Smooth muscle cell of the brain vasculature (primary cell): Measurements from ENCODE around the gene ZXDC.

Experiments
- DNase-seq: peaks from one replicate; pipeline ENCODE4 v3.0.0-alpha.2; 2012; ENCODE audit warnings: low read depth, low spot score

ZXDC gene

DNA sequence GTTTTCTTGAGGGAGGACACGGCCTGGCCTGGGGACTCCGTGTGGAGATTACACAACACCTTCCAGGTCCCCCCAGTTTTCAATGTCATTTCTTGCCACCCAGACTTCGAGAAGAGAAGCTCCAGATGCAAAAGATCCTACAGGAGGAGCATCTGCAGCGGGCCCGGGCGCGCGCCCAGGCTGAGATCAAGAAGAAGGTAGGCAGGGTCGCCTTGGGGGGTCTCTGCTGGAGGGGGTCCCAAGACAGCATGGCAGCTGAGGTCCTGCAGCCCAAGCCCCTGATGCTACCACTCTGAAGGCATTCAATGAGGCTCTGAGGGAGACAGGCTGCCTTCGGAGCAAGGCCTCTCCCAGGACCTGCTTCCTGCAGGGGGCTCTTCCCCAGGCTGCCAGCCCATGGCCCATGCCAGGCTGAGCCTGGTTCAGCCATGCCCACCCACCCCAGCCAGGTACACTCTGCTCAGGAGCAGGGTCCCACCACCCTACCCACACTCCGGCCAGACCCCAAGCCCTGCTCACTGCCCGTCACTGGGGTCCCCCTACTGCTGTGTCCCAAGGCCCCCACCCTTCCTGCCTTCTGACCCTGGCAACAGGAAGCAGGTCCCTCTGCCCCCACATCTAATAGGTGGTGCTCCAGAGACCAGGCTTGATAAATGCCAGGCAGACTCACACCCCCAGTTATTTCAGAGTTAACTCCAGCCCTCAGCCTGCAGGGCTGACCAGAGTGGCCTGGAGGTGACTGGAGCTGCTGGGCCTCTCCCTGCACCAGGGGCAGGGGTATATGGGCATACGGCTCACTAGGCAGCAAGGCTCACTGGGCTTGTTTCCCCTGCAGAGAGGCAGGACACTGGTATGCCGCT lies 40.0 kb downstream of the ZXDC start:
- no peak for DNase-seq

DNA sequence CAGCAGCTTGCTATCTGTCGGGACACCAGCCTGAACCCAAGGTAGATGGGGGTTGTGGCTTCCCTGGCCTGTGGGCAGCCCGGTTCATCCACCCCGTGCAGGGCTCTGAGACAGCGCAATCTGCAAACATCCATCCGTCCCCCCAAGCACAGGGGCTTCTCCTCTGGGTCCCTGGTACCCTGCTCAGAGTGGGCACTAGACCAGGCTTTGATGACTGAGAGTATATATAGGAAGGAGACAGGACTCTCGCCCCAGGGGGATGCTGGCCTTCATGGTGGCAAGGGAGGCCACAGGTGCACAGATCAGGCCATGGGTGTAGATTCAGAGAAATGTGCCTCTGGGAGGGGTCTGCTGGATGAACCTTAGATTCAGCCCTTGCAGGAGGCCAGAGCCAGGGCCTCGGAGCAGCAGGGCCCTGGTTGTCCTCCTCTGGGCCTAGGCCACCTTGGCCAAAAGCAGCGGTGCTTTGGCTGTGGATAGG lies 40.7 kb downstream of the ZXDC start:
- no peak for DNase-seq

DNA sequence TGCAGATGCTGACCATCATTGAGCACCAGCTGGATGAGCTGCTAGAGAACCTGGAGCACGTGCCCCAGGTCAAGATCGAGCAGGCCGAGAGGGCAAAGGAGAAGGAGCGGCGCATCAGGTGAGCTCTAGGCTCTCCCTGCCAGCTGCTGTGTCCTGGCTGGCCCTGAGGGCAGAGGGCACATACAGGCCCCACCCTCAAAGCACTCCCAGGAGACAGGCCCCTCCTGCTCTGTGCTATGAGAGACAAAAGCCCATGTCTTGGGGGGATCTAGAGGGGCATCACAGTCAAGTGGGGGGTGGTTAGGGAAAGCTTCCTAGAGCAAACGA lies 41.5 kb downstream of the ZXDC start:
- no peak for DNase-seq

DNA sequence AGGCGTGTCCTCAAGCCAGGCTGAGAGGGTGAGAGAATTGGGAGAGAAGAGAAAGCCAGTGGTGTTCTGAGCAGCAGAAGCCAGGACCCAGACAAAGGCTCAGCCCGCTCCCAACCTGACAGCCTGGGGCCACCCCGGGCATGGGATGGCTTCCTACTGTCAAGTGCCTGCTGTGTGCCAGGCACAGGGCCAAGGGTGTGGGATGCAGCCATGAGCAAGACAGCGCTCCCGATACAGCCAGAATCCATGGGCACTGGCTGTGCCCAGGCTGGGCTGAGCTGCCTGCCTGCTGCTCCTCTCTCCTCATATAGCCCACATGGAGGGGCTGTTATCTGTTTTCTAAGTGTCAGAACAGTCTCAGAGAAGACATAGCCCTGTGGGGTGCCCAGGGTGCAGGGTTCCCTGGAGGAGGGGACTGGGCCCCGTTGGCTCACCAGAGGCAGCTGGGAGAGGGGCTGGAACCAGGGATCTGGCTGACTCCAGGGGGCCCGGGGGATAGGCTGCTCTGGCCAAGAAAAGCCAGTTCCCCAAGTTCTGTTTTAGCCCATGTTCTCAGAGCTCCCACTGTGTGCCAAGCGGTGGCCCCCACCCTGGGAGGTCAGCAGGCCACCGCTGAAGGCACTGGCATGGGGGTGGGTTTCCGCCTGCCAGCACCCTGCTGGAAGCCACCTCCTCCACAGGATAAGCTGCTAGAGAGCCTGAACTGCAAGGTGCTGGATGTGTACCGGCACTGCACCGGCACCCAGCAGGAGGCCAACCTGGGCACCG lies 42.0 kb downstream of the ZXDC start:
- no peak for DNase-seq

DNA sequence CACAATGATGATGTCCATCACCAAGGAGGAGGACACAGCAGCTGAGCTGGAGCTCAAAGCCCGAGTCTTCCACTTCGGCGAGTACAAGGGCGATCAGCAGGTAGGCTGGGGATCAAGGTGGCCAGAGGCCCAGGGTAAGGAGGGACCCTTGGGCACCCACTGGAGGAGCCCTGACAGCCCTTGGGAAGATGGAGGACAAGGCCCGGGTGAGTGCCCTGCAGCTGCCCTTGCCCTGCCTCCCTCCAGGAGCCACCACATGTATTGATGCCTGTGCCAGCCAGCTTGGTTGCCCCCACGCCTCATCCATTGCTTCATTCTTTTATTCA lies 42.6 kb downstream of the ZXDC start:
- no peak for DNase-seq

DNA sequence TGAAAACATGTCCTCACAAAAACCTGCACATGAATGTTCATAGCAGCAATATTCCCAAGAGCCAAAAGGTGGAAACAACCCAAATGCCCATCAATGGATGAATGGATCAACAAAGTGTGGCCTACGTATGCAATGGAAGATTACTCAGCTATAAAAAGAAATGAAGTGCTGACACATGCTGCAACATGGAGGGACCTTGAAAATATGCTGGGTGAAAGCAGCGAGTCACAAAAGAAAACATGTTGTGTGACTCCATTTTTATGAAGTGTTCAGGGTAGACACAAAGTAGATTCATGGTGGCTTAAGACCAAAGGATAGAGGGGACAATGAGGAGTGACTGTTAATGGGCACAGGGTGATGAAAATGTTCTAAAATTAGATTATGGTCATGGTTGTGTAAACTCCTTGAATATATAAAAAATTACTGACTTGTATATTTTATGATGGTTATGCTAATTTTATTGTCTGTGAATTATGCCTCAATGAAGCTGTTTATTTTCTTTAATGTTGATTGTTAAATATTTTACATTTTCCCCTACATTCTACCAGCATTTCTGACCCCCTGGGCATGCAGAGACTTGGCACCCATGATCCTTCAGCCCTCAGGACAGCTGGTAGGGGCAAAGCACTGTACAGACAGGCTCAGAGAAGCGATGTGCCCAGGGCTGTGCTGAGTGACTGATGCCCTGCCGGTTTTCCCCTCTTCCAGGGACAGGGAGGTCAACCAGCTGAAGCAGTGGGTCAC lies 43.2 kb downstream of the ZXDC start:
- no peak for DNase-seq

DNA sequence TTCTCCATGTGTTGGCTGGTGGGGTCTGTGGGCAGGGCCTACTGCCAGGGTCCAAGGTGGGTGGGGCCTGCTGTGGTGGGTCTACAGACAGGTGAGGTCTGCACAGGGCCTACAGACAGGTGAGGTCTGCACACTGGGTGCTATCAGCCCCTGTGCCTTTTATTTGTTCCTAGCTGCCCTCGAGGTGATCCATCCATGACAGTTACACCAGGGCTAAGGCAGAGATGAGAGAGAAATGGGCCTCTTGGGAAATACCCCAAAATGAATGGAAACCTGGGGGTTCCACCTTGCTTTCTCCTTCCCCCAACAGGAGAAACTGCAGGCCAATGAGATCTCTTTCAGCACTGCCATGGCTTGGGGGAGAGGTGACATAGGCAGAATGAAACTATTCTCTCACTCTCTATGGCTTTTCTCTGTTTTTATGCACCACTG lies 44.6 kb downstream of the ZXDC start:
- no peak for DNase-seq

DNA sequence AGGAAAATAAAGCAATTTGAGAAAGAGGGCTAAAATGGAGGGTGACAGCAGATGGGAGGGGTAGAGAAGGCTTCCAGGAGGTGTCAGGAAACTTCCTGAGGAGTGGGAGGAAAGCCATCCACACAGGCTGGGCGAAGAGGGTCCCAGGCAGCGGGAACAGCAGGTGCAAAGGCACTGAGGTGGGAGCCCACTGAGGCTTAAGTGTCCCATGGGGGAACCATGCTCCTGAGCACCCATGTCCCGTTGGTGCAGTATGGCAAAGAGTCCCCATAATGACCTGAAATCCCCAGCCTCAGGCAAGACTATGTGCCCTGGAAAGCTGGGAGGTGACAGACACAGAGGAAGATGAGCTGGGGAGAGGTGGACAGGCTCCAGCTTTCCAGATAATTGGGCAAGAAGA lies 50.9 kb downstream of the ZXDC start:
- no peak for DNase-seq

DNA sequence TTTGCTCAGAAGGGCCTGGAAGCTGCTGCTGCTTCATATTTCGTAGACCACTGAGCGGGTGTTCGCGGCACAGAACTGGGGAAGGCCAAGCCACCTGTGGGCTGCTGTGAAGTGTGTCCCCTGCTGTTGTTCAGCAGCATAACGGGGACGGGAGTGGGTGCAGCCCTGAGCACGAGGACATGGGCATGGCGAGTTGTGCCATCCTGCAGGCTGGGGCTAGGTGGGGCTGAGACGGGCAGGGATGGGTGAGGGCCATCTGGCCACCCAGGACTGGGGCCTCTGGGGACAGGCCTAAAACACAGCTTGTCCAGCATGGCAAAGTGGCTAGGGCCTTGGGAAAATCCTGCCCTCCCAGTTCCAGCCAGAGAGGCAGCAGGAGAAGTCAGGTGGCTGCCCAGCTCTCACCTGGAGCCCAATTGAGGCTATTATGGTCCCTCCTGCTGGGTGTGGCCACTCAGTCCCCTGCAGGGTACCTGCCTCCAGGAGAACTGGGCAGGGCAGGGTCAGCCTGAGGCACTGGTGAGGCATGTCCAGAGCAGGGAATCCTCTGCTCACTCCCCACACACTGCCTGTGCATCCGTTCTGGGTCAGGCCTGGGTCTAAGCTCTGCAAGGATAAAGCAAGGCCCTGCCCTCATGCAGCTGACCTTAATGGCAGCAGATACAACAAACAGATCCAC lies 51.5 kb downstream of the ZXDC start:
- DNase-seq, result no peak

DNA sequence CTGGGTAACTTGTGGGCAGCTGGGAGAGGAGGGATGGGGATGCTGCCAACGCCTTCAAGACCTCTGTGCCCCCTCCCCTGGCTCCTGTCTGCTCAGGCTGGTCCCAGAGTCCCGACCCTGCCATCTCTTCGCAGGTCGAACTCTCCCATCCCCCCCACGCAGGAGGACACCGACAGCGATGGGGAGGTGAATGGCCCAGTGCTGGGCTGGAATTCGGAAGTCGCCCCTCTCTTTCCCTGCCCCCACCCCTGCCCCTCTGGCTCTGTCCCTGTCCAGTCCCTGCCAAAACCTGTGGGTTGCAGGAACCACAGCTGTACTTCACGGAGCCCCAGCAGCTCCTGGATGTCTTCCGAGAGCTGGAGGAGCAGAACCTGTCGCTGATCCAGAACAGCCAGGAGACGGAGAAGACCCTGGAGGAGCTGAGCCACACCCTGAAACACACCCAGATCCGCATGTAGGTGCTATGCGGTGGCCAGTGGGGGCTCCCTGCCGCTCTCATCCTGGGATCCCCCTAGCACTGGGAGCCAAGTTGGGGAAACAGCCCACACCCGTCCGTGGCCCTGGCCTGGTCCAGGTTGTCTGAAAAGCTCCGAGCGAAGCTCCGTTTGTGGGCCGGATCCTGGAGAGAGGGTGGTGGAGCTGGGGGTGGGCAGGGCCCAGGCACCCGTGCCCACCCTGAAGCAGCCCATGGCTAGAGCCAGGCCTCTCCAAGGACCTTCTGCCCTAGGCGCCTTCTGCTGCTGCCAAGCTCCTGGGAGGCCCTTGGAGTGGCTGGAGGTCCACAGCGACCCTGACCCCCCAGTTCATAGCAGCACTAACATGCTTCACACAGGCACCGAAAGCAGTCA lies 52.3 kb downstream of the ZXDC start:
- no peak for DNase-seq

DNA sequence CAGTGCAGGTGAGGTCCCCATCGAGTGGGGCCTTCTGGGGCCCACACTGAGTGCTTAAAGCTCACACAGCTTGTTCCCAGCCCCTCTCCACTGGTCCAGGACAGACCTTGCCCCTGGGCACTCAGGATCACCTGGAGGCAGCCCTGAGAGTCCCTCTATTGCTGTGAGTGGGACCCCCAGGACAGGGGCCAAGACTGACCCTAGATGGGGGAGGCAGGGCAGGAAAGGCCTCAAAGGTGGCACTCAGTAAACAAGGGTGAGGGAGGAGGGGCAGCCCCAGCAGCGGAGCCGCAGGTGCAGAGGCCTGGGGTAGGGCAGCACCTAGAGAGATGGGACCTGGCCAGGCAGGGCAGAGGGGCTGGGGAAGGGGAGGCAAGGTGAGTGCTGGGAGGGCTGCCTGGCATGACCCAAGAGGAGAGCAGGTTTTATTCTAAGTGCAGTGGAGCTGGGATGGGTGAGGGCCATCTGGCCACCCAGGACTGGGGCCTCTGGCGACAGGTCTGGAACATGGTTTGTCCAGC lies 53.1 kb downstream of the ZXDC start:
- DNase-seq, result no peak

DNA sequence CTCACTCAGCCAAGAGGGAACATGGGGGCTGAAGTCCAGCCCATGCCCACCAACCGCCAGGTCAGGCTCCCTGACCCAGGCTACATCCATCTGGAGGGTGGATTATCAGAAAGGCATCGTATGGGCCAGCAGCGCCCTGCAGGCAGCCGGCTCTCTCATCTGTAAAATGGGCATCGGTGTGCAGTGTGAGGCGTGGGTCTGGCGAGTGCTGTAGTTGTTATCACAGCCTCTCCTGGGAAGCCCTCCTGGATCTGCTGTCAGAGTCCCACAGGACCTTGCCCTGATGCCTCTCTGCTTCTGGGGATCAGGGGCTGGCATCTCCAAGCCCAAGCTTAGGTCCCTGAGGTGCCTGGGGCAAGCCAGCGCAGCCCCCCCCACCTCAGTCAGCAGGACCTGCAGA lies 53.6 kb downstream of the ZXDC start:
- no peak for DNase-seq

DNA sequence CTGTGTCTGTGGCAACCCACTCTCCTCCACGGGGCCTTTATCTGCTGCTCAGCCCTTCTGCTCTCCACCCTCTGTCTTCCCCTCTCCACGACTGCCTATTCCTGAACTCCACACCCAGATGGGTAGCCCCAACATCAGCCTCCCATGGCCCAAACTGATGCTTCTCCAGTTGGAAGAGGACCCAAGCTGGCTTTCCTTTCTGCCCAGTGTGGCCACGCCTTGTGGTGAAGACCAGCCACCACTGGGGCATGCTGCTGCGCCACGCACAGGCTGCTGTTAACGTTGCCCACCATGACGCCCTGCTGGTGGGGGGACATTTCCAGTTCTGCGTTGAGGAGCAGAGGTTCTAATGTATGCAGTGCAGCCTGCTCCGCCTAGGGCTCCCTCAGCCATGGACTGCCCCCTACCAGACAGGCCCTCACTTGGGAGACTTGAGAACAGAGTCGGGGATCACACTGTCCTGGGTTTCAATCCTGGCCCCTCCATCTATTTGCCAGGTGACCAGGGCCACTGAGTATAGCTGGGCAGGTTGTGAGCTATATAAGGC lies 54.0 kb downstream of the ZXDC start:
- DNase-seq, result no peak

DNA sequence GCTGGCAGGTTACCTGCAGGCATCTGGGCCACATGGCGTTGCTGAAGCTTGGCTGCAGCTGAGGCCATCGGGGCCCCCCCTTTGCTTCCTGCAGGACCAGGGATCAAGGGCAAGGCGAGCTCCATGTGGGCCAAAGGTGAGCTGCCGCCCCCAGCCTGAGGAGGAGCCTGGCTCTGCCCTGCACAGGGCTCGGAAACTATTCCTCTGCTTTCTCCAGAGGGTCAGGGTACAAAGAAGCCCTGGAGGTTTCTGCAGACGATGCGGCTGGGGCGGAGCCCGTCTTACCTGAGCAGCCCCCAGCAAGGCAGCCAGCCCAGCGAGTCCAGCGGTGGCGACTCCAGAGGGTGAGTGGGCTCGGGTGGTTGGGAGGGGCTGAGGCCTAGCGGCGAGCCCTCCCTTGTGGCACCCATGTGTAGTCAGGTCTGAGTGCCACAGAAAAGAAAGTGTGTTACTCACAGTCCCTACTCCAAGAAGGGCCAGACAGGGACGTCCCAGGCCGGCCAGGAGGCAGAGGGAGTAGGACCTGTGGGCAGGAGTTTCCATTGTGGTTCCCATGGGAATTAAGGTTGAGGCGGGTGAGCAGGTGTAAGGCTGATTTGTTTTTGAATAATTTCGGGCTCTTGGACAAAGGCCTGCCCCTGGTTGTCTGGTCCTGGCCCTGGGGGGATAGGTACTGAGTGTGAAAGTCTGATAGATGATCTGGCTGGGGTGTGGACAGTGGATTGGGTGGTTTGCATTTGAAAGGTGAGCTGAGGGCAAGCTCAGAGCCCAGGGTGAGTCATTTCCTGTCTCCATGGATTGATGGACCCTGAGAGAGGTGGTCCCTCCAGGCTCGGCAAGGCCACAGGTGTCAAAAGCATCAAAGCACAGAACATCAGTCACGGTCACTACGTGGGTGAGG lies 55.6 kb downstream of the ZXDC start:
- DNase-seq, result no peak

DNA sequence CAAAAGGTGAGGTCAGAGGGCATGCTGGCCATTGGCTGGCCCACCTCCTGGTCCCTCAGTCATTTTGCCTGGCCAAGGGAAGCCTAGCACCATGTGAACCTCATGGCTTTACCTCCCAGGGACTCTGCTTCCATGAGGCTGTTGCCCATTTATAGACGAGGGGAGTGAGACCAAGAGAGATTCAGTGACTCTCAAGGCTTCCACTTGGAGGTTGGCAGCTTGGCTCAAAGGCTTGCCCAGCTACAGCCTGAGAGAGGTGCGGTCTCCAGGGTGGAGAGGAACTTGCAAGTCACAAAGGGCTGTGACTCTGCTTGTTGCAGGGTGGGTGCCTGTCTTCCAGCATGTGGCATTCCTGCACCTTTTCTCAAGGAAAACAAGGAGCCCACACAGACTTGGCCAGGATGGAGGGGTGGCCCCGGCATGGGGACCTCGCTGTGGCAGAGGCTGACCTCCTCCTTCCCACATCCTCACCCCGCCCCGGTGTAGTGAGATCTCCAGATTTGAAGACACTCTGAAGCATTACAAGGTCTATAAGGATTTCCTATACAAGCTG lies 56.5 kb downstream of the ZXDC start:
- DNase-seq, result no peak

DNA sequence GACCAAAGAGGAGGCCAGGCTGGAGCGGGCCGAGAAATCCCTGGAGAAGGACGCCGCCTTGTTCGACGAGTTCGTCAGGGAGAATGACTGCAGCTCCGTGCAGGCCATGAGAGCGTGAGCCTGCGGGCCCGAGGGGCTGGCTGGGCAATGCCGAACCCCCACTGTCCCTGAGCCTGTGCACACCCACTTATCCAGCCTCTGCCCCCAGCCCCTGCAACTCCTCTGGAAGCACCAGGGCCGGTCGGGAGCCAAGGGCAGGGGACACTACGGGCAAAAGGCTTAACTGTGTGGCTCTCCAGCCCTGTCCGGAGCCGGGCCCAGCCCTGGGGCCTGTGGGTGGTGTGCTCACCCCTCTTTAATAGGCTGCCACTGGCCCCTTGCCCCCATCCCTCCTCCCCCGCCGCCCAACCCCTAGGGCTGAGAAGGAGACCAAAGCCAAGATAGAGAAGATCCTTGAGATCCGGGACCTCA lies 57.0 kb downstream of the ZXDC start:
- no peak for DNase-seq

DNA sequence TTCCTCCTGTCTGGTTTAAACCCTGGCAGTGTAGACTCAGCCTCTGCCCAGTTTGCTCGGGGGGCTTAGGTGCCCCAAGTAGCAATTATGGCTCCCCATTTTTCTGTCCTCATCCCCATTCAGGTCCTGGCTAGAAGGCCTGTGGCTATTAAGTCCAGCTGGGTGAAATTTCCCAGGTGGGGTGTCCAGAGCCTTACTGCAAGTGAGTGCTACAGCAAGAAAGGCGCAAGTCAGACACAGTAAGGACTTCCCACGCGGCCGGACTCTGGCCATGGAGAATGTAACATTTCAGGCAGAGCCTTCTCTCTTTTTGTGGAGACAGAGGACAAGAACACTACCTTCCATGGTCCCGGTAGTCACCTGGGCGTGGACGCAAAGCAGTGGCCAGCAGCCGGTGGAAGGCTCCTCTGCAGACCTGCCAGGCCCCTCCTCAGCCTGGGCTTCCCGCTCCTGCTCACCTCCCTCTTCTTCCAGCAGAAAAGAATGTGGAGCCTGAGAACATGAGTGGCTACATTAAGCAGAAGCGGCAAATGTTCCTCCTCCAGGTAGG lies 57.6 kb downstream of the ZXDC start:
- DNase-seq, result no peak

DNA sequence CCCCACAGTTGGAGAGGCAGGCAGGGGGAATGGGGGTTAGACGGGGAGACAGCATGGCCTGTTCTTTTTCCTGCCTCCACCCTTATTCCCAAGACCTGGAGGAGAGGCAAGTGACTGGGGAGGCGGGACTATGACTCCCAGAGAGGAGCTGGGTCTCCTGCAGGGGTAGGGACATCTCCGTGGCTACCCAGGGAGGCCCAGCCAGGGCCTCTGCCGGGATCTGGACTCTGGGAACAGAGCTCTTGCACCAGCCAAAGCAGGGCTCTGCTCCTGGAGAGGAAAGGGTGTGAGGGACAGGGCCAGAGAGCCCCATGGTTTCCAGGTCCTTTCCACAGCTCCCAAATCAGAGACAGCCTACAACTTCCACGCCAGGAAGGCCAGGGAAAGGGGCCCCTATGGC lies 58.2 kb downstream of the ZXDC start:
- DNase-seq, result no peak

DNA sequence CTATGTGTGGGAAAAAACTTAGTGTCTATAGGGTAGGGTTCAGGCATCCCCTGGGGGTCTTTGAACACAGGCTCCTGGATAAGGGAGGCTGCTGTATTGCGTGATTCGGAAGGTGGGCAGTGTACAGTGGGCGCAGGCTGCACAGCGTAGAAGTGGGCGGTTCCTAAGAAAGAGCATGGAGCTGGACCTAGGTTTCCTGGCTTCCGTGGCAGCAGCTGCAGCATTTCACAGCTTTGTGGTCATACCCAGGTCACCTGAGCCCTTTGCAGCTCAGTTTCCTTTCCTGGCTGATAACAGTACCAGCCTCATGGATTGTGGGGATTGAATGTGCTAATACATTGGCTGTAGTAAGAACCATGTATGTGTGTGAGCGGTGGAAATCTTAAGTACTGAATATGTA lies 58.7 kb downstream of the ZXDC start:
- no peak for DNase-seq
